Cortex of kidney (tissue), 1 donor: ENCODE results near the gene HMGN3.

ENCODE experiments used
- DNase-seq: peaks from one replicate; lab custom pipeline; 2025; lab: John Stamatoyannopoulos, UW

HMGN3 gene

DNA sequence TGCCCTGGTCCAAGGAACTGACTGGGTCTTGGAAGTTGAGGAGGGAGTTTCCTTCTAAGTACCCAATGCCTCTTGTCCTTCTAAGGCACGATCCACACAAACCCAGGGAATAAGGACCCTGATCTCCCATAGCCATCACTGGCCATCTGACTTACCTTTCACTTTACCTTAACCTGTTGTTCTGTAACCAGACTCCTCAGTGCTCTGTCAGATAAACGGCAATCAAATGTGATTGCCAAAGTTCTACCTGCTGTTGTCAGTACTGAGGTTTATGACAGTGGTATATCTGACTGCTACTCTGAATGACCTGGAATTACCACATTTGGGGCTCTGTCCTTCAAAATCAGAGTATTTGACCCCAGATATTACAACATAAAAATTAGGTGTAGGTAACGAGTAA lies 49.8 kb downstream of the HMGN3 start:
- DNase-seq: no peak

DNA sequence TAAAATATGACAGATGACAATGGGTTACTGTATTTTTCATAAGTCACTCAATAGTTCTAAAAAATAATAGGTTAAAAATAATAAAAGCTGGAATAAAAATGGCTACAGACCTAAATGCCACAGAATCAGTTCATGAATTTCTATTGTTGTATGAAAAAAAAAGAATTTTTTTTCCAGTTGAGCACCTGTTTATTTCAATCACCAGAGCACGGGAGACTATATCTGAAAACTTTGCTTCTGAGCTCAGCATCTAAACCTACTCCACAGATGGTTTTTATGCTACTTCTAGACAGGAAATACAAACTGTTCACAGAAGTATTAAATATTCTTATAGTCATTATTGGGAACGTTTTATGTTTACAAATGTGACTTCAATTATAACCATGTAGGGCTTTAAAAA lies 50.4 kb downstream of the HMGN3 start:
- DNase-seq: no peak

- DNase-seq: no peak
Measured at GRCh38 chr6:79180052-79180451, 54.4 kb downstream of the HMGN3 start.

GRCh38 chr6:79173378-79173777 lies 61.1 kb downstream of the HMGN3 start:
- no peak for DNase-seq

GRCh38 chr6:79170959-79171358 lies 63.5 kb downstream of the HMGN3 start:
- DNase-seq: no peak

DNA sequence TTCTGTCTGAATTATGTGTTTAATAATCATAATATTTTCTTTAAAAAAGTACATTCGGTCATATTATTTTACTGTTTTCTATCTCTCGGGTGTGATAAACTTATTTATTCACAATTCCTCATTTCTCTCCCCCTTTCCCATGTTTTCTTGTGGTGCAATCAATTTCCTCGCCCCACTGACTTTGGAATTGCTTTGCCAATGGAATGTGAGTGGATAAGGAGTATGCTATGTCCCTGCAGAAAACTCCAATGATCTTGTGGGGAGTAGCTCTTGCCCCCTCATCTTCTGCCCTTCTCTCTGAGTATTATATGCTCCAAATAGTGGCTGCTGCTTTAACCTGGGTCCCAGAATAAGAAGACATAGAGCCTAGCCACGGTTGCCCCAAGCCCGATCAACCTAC lies 64.1 kb downstream of the HMGN3 start:
- DNase-seq: no peak

DNA sequence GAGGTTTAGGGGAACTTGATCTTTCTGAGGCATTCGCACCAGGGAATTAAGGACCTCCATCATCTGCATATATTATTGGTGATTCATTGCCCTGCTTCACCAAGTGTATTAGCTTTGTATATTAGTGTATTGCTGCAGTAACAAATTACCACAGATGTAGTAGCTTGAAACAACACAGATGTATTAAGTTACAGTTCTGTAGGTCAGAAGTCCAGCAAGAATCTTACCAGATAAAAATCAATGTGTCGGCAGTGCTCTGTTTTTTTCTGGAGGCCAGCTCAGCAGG lies 65.8 kb downstream of the HMGN3 start:
- no peak for DNase-seq

- DNase-seq: no peak
Measured at GRCh38 chr6:79167931-79168694, 66.4 kb downstream of the HMGN3 start.

GRCh38 chr6:79159846-79160245 lies 74.6 kb downstream of the HMGN3 start:
- no peak for DNase-seq

- DNase-seq: no peak
Measured at GRCh38 chr6:79158856-79159516, 75.5 kb downstream of the HMGN3 start.

DNA sequence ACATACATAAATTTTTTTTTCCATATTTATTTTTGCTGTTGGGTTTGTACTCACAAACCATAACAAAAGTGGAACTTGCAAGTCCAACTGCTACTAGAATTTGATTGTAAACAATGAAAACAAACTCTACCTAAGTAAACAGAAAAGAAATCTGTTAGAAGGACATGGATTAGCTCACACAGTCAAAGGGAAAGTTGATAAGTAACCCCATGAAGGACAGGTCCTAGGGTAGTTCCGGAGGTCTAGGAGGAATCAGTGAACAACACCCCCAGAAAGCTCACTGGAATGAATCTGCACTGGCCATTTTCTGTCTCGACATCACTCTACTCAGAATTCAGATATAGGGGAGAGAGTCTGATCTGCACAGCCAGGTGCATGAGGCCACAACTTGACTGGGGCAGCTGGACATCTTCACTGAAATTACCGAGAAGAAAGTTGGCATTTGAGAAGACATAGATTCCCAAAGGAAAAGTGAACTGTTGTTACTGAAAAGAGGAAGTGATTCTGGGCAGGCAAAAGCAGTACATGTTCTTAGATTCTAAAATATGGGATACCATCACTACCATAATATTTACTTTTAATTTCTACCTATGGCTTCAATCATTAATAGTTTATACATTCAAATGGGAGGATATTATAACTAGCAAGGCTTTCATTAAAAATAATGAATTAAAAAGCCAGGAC lies 76.4 kb downstream of the HMGN3 start:
- no peak for DNase-seq

DNA sequence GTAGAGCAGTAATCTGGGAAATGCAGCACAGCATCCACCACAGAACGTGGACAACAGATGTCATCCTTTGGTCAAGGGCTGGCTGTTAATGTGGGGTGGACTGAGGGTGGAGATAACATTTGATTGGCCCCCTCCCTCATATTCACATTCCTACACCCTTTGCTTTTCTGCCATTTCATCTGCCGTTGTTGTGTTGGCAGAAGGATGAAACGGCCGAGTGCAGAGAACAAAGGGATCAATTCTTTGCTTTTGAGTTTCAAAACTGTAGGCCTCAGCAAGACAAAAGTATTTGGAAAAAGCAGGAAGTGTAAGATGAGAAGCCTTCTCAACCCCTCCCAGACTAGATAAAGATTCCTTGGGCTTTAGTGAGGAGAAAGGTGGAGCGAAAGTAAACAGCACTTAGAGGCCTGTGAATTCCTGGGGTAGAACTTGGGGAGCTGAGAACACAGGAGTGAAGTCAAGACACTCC lies 82.2 kb downstream of the HMGN3 start:
- DNase-seq: no peak
